Stimulated activated CD8-positive, alpha-beta memory T cell treated with anti-CD3 and anti-CD28 coated beads, Interleukin-4, amount 100 ng/mL, for 24 hours (primary cell): ENCODE measurements around the gene PACSIN3.
A peak's percentile ranks its signal among the peaks of the same experiment; 100 is the strongest.
"Not testable (repeated sequence)": the region's sequence is repeated elsewhere in the genome, so short reads cannot be mapped to it uniquely, and the experiment has no call there.

Source experiments
- DNase-seq: peaks from one replicate; pipeline ENCODE4 v3.0.0-alpha.2; 2020; ENCODE audit warnings: low read depth

Gene PACSIN3

GRCh38 chr11:47186076-47186699, at the start of gene PACSIN3:
PACSIN3 (minus strand) TSS chr11:47186434; CDS start chr11:47182727, 3,707 bp downstream.
- DNase-seq = no peak

GRCh38 chr11:47235163-47235562, 48.9 kb upstream of the PACSIN3 start:
- no peak for DNase-seq

- no peak for DNase-seq
Measured at GRCh38 chr11:47234669-47235100, 48.5 kb upstream of the PACSIN3 start.

- DNase-seq = no peak
Measured at GRCh38 chr11:47233989-47234668, 47.9 kb upstream of the PACSIN3 start.

- no peak for DNase-seq
Measured at GRCh38 chr11:47233051-47233450, 46.8 kb upstream of the PACSIN3 start.

- DNase-seq = no peak
Measured at GRCh38 chr11:47229161-47229560, 42.9 kb upstream of the PACSIN3 start.

GRCh38 chr11:47225552-47226400, 39.5 kb upstream of the PACSIN3 start:
- DNase-seq = no peak

- no peak for DNase-seq
Measured at GRCh38 chr11:47222696-47223095, 36.5 kb upstream of the PACSIN3 start.

GRCh38 chr11:47220401-47220821, 34.2 kb upstream of the PACSIN3 start:
- no peak for DNase-seq

GRCh38 chr11:47216121-47216798, 30.0 kb upstream of the PACSIN3 start:
- DNase-seq = peak; percentile 56

GRCh38 chr11:47215366-47215910, 29.2 kb upstream of the PACSIN3 start:
- DNase-seq = no peak

GRCh38 chr11:47213950-47214565, 27.8 kb upstream of the PACSIN3 start:
- peak; percentile 63 for DNase-seq

GRCh38 chr11:47212938-47213337, 26.7 kb upstream of the PACSIN3 start:
- DNase-seq = no peak

- DNase-seq = no peak
Measured at GRCh38 chr11:47208628-47209027, 22.4 kb upstream of the PACSIN3 start.

- DNase-seq = not testable (repeated sequence)
Measured at GRCh38 chr11:47208008-47208552, 21.8 kb upstream of the PACSIN3 start.

GRCh38 chr11:47207459-47207858, 21.2 kb upstream of the PACSIN3 start:
- DNase-seq = no peak

- not testable (repeated sequence) for DNase-seq
Measured at GRCh38 chr11:47206577-47206976, 20.3 kb upstream of the PACSIN3 start.

- DNase-seq = no peak
Measured at GRCh38 chr11:47204637-47204989, 18.4 kb upstream of the PACSIN3 start.

GRCh38 chr11:47202576-47202975, 16.3 kb upstream of the PACSIN3 start:
- no peak for DNase-seq

GRCh38 chr11:47201015-47201414, 14.8 kb upstream of the PACSIN3 start:
- no peak for DNase-seq

GRCh38 chr11:47198161-47198560, 11.9 kb upstream of the PACSIN3 start:
- DNase-seq = not testable (repeated sequence)
